ENCODE results near the gene COMMD2. TPM values are rescaled to one million over a fixed set of nuclear protein-coding genes. Genes with fewer than 3 reads are reported as not detected.

COMMD2 gene
- total RNA-seq, 1 experiment from 2014 or later = 35.5 TPM

- no peaks in the 10 kb centered on the region for H3K9me3 ChIP-seq (ENCODE audit: control insufficient read depth in 1 of 2, insufficient read depth in 1 of 2, low read depth in 1 of 2, low read length in 2 of 2)
- no TSS peak for BruUV-seq (replicated peaks)
- H3K4me3 ChIP-seq (replicated peaks in 1 of 2; ENCODE audit: low read depth in 1 of 2, low read length in 2 of 2) = no peak overlapping the region
- RAD21 ChIA-PET (ENCODE audit: low non-redundant PET in 1 of 2, low total read pairs in 2 of 2, uncharacterized antibody in 2 of 2, unreplicated experiment in 2 of 2) = no interaction called here
- no peaks in the 10 kb centered on the region for H3K79me2 ChIP-seq (ENCODE audit: insufficient read depth, low read length)
- TF ChIP-seq YY1 (IDR thresholded peaks at IDR 0.05; ENCODE audit: extremely low read depth, insufficient replicate concordance, low read depth, low read length) = no peak
- TF ChIP-seq SRF (IDR thresholded peaks at IDR 0.05; ENCODE audit: low read depth) = no peak
- TF ChIP-seq ZBTB33 (IDR thresholded peaks at IDR 0.05; ENCODE audit: extremely low read depth, insufficient replicate concordance, low read length) = no peak
- TF ChIP-seq CTCF (IDR thresholded peaks at IDR 0.05 in 2 of 3, conservative IDR thresholded peaks at IDR 0.05 in 1 of 3; ENCODE audit: borderline replicate concordance in 1 of 3, insufficient read depth in 1 of 3, low read depth in 2 of 3, low read length in 2 of 3) = no peak
- TF ChIP-seq RAD21 (IDR thresholded peaks at IDR 0.05; ENCODE audit: low read depth) = no peak
- TF ChIP-seq REST (IDR thresholded peaks at IDR 0.05; ENCODE audit: low read depth) = no peak
- TF ChIP-seq ATF3 (IDR thresholded peaks at IDR 0.05) = no peak
- no peak for TF ChIP-seq SP1 (IDR thresholded peaks at IDR 0.05; ENCODE audit: low read depth)
- H3K9ac ChIP-seq (ENCODE audit: low read length) = no peak overlapping the region
- no peaks in the 10 kb centered on the region for H3K4me1 ChIP-seq (ENCODE audit: control insufficient read depth in 1 of 2, insufficient read depth in 2 of 2, low read length in 2 of 2)
- peaks cover 3% of the 10 kb centered on the region; the same call in 1 of the 2 replicates for H3K27me3 ChIP-seq (ENCODE audit: insufficient read depth, low read length)
- ATAC-seq = no peak
- DNase-seq (ENCODE audit: low read depth, low spot score) = no peak
- no peaks in the 10 kb centered on the region for H4K20me1 ChIP-seq (ENCODE audit: insufficient read depth)
- no peak overlapping the region for H2AFZ ChIP-seq (ENCODE audit: low read depth, low read length, poor library complexity, severe bottlenecking)
- POLR2A ChIA-PET = no interaction called here
- CTCF ChIA-PET = interaction anchor here (0.7 to 3.3 kb wide), 3 partner anchors 44 to 234 kb away, joined by 3 to 47 read pairs (median 4); no protein-coding TSS in a partner anchor
- no peak overlapping the region for H3K4me2 ChIP-seq (ENCODE audit: low read length)
- intact Hi-C loops (cut with micrococcal nuclease) = no loop called here
- H3K36me3 ChIP-seq (ENCODE audit: control insufficient read depth in 1 of 2, insufficient read depth in 2 of 2, low read length in 2 of 2) = no peaks in the 10 kb centered on the region
- no peaks in the 10 kb centered on the region for H3K9me2 ChIP-seq (ENCODE audit: insufficient read depth)
- no peak overlapping the region for H3K27ac ChIP-seq (ENCODE audit: low read depth, low read length)
Observed at GRCh38 chr3:149764302-149764701, 12.0 kb upstream of the COMMD2 start.

Measured in HCT116 (cell line).